Stimulated activated CD4-positive, alpha-beta T cell treated with anti-CD3 and anti-CD28 coated beads, Interleukin-4, amount 100 ng/mL, for 1 hour (primary cell): ENCODE measurements around the gene MRPL10.

Experiments used
- DNase-seq: peaks from one replicate; pipeline ENCODE4 v3.0.0-alpha.2; 2020

The MRPL10 gene

GRCh38 chr17:47812146-47812920 is 19.0 kb downstream of the MRPL10 start:
- DNase-seq = no peak

DNA sequence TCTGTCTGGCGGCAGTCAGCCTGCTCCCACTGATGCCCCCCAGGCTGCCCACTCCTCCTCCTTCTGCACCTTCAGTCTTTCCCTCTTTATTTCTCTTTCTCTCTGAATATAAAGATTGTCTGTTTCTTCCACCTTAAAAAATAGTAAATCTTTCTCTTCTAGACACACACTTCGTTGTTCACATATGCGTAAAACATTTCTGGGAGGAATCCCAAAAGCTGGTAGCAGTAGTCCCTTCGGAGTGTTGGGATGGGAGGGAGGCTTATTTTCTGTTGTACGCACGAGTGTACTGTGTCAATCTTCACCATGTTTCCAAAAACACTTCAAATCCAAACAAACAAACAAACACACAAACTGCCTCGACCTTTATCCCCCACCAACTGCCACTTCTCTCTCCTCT is 19.6 kb downstream of the MRPL10 start:
- no peak for DNase-seq

- no peak for DNase-seq
Measured at GRCh38 chr17:47810901-47811635, 20.3 kb downstream of the MRPL10 start.

DNA sequence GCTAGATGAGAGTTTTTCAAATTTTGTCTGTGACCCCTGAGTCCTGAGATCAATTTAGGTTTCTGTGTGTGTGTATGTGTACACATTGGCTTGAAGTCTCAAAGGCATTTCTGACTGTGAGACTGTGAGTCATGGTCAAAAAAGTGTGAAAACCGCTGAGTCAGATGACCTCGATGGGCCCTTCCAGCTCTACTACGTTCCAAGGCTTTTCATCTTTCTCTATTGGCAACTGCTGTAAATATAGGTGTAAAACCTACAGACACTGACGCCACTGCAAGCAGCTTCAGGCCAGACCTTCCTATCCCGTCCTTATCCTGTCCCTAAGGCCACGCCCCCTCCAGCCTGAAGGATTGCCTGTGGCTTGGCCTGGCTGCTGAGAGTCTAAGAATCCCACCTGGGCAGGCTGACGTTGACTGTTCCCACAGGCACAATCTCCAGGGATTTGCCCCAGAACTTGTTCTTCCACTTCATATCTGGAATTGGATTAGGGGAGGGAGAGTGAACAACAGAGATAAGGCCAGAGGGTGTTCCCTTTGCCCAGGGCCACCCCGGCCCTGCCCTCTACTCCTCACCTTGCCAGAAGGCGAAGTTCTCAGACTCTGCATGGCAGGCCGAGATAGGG is 21.0 kb downstream of the MRPL10 start:
- no peak for DNase-seq

DNA sequence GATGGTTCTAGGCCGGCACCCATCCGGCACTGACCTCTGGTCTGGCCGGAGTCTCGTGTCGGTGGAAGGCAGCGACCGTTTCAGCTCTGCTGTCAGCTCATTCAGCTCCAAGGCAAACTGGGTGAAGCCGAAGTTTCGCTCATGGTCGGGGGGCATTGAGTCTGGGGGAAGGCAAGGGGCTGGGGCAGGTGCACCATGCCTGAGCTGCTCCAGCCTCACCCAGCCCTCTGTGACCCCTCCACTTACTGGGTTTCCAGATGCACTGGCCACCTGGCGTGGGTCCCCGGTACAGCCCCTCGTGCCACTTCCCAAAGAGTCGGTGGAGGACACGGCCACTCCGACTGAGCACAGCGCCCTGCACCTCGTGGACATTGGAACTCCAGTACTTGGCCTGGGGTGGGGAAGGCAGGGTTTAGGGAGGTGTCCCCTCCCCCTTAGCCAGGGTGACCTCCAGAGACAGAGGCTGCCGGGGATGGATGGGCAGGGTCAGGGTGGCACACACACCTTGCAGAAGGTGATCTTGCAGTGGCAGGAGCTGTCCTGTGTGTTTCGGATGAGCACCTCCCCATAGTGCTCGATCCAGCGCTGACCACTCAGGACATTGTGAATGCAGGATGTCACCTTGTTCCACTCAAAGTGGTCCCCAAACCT is 22.4 kb downstream of the MRPL10 start:
- no peak for DNase-seq

DNA sequence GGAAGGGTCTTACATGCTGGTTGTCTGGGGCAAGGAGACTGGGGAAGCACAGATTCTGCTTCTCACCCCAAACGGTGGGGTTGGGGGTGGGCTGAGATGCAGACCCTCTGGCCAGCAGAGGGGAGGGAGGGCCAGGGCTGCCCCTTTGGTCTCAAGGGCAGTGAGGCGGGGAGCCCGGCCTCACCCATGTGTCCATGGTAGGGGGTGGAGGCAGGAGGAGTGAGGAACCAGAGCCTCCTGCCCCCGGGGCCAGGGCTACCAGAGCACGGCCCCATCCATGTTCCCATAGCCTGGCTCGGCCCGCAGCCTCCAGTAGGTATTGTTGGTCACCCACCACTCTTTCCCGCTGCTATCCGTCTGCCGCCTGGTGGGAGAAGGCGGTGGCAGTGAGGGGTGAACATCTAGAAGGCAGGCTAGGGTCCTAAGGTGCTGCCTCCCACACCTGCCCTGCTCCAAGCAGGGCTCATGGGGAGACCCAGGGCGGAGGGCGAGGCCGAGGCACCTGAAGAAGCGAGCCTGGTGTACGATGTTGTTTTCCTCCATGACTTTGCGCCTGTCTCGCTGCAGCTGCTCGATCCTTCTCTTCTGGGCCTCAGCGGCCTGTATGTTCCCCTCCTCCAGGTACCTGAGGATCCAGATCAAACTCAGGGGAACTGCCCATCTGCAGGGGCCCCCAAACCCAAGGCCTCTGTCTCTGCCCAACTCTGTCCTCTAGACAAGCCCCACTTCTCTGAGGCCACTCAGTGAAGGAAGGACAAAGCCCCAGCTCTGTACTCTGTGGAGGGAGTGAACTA is 23.1 kb downstream of the MRPL10 start:
- no peak for DNase-seq

DNA sequence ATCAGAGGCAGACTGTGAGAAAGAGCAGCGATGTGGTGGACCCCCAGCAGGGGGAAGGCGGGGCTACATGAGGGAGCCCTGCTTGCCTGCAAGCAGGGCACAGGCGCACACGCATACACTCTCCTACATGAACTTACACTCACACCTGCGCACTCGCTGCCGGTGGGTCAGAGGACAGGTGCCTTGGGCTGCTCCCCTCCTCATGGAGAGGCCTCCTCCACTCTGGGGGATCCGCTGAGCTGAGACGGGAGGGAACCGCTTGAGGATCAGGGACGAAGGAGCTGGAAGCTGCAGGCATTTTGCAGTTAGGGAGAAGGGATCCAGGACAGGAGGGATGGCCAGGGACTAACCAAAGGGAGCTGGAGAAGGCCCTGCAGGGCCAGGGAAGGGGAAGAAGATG is 23.9 kb downstream of the MRPL10 start:
- no peak for DNase-seq

DNA sequence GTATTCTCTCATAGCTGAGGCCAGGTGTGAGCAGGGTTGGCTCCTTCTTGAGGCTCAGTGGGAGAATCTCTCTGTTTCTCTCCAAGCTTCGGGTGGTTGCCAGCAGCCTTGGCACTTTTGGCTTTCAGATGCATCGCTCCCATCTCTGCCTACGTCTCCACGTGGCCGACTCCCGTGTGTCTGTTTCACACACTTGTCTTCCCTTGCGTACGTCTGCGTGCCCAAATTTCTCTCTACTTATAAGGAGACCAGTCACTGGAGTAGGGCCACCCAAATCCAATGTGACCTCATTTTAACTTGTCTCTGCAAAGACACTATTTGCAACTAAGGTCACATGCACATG is 24.5 kb downstream of the MRPL10 start:
- no peak for DNase-seq

DNA sequence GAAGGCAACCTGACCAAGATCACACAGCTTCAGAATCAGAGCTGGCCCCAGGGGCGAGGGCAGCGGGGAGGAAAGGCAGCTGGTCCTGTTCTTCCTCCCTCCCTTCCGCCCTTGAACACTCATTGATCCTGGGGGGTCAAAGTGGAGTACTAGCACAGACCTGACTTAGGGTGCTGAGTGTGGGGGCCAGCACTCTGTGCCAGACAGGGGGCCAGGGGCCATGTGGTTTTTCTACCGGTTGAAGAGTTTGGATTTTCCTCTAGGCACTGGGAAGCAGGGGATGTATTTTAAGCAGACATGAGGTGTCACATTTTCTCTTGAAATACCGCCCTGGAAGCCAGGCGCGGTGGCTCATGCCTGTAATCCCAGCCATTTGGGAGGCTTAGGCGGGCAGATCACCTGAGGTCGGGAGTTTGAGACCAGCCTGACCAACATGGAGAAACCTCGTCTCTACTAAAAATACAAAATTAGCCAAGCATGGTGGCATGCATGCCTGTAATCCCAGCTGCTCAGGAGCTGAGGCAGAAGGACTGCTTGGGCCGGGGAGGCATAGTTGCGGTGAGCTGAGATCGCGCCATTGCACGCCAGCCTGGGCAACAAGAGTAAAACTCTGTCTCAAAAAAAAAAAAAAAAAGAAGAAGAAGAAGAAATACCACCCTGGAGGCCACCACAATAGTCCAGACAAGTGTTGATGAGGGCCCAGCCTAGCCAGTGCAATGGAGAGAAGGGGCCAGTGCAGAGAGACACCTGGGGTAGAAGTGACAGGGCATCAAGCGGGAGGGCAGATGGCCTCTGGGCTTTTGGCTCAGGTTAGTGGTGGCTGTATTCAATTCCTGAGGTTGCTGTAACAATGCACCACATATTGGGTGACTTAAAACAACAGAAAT is 25.1 kb downstream of the MRPL10 start:
- DNase-seq = no peak

DNA sequence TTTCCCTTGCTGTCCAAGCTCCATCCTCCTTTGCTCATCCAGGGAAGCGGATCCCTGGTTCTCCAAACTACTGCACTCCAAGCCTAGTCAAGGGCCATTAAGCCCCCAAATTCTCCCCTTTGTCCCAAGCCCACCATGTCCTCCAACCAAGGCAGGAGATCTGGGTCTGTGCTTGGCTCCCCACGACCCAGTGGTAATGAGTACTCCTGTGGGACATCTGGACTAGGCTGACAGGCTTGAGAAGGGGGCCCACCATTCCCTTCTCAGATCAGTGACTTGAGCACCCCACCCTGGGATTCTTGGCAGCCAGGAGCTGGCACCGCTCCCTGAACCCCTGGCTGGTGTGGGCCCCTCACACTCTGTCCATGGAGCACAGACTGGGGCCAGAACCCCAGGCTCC is 26.9 kb downstream of the MRPL10 start:
- DNase-seq = no peak

DNA sequence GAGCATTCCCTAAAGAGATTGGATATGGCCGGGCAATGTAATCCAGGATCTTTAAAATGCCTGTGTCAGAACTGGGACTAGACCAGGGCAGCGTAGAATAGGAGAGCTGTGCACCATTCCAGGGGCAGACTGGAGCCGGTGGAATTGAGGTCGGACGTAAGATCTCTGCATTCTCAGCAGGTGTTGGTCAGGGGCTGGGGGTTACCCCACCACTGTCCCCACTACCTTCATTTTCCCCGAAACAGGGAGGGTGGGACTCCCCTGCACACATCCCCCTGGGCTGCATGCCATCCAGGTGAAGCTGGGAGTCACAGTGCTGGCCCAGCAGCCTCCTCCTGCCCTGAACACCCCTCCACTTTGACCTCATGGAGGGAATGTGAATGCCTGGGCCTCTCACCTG is 27.6 kb downstream of the MRPL10 start:
- no peak for DNase-seq

DNA sequence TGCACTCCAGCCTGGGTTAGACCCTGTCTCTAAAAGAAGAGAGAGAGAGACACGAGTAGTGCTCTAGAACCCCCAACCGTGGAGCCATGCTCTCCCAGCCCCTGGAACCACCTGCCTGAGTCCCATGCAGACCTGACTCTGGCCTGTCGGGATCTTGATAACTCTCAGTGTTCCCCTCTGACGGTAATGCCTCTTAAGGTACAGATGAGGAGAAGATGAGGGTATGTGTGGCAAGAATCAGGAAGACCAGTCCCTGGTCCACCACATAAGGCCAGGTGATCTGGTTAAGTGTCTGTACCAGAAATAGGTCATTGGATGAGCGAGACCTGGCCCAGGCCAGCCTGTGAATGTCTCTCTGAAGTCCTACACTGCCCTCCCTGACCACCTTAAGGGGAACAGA is 28.1 kb downstream of the MRPL10 start:
- no peak for DNase-seq

DNA sequence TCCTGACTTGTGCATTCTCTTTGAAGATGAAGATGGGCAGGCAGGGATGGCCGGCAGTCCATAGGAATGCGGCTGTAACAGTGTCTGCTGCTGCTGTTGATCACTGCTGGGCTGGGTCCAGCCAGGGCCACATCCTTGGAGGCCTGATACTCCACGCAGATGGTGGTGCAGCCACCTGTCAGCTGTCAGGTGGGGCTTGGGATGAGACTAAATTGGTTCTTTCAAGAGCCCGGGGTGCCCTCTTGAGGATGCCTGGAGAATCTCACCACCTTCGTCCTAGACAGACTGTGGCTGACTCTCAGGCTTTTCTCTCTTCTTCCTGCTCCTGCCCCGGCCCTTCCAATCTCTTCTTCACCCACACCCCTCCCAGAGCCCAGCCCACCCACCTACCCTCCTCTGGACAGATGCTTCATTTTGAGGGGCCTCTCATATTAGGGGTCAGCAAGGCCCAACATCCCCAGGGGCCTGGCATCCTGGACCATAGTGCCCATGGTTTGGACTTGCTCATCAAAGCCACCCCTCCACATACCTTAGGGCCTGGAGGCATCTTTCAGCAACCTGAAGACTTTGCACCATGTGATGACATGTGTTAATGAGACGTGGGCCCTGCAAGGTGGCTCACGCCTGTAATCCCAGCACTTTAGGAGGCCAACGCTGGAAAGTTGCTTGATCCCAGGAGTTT is 28.9 kb downstream of the MRPL10 start:
- peak; percentile 62 for DNase-seq

DNA sequence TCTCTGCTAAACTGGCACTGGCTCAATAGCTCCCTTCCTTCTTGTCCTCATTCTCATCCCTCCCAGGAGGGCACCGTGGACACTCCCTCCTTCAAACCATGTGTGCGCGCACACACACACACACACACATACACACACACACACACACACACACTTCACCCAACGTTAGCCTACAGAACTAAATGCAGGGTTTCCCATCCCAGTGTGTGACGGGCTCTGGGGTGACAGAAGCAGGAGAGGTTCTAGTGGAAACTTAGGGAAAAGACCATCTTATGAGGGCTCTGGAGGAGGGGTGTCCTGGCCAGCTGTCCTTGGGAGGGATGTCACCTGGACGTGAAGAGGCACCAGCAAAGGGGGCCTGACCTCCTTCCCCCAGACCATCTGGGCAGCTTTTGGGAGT is 29.4 kb downstream of the MRPL10 start:
- DNase-seq = no peak

DNA sequence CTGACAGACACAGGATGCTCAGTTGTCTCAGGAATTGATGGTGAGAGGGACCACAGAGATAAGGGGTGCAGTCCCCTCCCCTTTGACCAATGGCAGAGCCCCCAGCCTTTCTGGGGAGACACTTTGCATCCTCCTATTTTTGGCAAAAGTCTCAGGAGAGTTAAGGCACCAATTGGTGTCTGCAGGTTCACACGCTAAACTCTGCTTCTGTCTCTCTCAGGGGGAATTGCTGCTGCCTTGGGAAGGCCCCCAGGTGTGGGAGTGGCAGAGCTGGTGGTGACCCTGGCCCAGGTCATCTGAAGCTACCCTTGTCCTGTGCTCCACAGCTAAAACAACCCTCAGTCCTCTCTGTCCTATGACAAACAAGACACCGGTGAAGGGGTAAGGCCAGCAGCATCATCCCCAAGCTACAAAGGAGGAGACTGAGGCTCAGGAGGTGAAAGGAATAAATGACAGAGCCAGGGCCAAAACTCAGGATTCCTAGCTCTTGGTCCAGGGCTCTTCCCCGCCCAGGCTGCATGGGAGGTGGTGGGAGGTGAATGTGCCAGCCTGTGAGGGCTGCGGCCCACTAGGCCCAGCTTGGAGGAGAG is 30.1 kb downstream of the MRPL10 start:
- DNase-seq = no peak

- no peak for DNase-seq
Measured at GRCh38 chr17:47800686-47801085, 30.7 kb downstream of the MRPL10 start.

- DNase-seq = no peak
Measured at GRCh38 chr17:47797797-47798196, 33.5 kb downstream of the MRPL10 start.

- DNase-seq = no peak
Measured at GRCh38 chr17:47792979-47793378, 38.4 kb downstream of the MRPL10 start.

DNA sequence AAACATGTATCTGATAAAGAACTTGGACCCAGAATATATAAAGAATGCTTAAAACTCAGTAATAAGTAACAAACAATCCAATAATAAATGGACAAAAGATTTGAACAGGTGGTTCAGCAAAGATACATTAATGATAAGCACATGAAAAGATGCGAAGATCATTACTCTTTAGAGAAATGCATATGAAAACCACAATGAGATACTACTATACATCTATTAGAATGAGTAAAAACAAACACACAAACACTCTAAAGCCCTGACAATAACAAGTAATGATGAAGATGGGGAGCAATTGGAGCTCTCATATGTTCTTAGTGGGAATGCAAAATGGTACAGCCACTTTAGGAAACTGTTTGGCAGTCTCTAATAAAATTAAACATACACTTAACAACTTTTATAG is 38.9 kb downstream of the MRPL10 start:
- no peak for DNase-seq

DNA sequence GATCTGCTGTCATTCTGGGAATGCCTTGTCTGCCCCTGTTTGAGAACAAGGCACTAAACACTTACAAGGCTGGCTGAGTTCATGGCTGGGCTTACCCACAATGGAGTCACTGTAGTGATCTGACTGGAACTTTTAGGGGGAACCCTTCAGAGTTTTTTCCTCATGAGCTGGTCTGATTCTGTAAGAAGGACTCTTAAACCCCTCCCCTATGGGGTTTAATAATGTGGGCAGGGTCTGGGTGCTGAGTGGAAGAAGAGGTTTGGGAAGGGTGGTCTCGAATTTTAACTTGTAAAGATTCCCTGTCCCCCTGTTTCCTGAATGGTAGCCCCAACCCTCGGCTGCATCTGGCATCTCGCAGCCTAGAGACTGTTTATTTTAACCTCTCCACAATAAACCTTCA is 40.3 kb downstream of the MRPL10 start:
- DNase-seq = no peak
